K562 (cell line): Measurements from ENCODE around the gene CD68. TPM values are rescaled to one million over a fixed set of nuclear protein-coding genes. Genes with fewer than 3 reads are reported as not detected.
A peak's percentile ranks its signal among the peaks of the same experiment; 100 is the strongest.

Experiments
- CBFB ChIP-seq: sonication (generic); formaldehyde crosslinking; IDR thresholded peaks from 2 replicates; pipeline ENCODE4 v1.4.0; 2020; ENCODE audit warnings: mild to moderate bottlenecking, missing genetic modification reagents
- ETV1 ChIP-seq: fragments of 450-650 bp; conservative IDR thresholded peaks from 2 replicates; pipeline ENCODE4 v1.6.1; 2016; ENCODE audit warnings: missing genetic modification characterization, control low read depth, low read depth, missing compliant biosample characterization
- MTF1 ChIP-seq: fragments of 250-450 bp; sonication (Bioruptor Pico); IDR thresholded peaks from 2 replicates; pipeline ENCODE4 v1.9.0; 2021; ENCODE audit warnings: moderate library complexity, mild to moderate bottlenecking, inconsistent platforms, borderline replicate concordance
- NFE2 ChIP-seq: IDR thresholded peaks from 2 replicates; pipeline ENCODE4 v1.6.1; 2014; ENCODE audit warnings: antibody characterized with exemption, low read depth
- NR2C1 ChIP-seq, 2 experiments: fragments of 450-650 bp; IDR thresholded peaks; 2 replicates each; pipeline ENCODE4 v1.6.1; 2017; ENCODE audit warnings: mild to moderate bottlenecking in 2 of 2, antibody characterized with exemption in 1 of 2, inconsistent platforms in 1 of 2, missing compliant biosample characterization in 1 of 2, missing genetic modification characterization in 1 of 2
- PHF8 ChIP-seq: fragments of 200-600 bp; sonication (generic); IDR thresholded peaks from 2 replicates; pipeline ENCODE4 v1.6.1; 2012; ENCODE audit warnings: mixed run types, mild to moderate bottlenecking, inconsistent platforms, low read length, moderate library complexity, borderline replicate concordance
- PRMT5 ChIP-seq: sonication (generic); formaldehyde crosslinking; IDR thresholded peaks from 2 replicates; pipeline ENCODE4 v1.5.0; 2020; ENCODE audit warnings: missing genetic modification reagents
- RCOR1 ChIP-seq, 2 experiments: IDR thresholded peaks; 2 replicates each; pipeline ENCODE4 v1.6.1; 2012; ENCODE audit warnings: low read depth in 2 of 2, low read length in 2 of 2, borderline replicate concordance in 1 of 2, improper control_type of control experiment in 1 of 2
- SMARCA5 ChIP-seq: fragments of 450-650 bp; IDR thresholded peaks from 2 replicates; pipeline ENCODE4 v1.6.1; 2016
- TCF3 ChIP-seq: sonication (generic); formaldehyde crosslinking; IDR thresholded peaks from 2 replicates; pipeline ENCODE4 v1.4.0; 2020; ENCODE audit warnings: mild to moderate bottlenecking, missing genetic modification reagents
- TGIF2 ChIP-seq: sonication (generic); formaldehyde crosslinking; IDR thresholded peaks from 2 replicates; pipeline ENCODE4 v1.8.1; 2022; ENCODE audit warnings: mild to moderate bottlenecking, missing genetic modification reagents, moderate library complexity
- ZNF23 ChIP-seq: fragments of 250-450 bp; sonication (Bioruptor Pico); IDR thresholded peaks from 2 replicates; pipeline ENCODE4 v1.4.0; 2020; ENCODE audit warnings: mild to moderate bottlenecking
- ZNF764 ChIP-seq: fragments of 250-450 bp; sonication (Bioruptor Pico); IDR thresholded peaks from 2 replicates; pipeline ENCODE4 v1.4.0; 2020; ENCODE audit warnings: low read depth, mild to moderate bottlenecking, moderate library complexity
- ZZZ3 ChIP-seq: fragments of 450-650 bp; IDR thresholded peaks from 2 replicates; pipeline ENCODE4 v1.6.1; 2016; ENCODE audit warnings: antibody characterized with exemption, mild to moderate bottlenecking, moderate library complexity
- polyA plus RNA-seq, 8 experiments: library from polyadenylated mRNA; depleted of rRNA in 4 of 8; stranded (reverse) in 5 of 8; unstranded in 3 of 8; fragments of >200 nt; fragmentation: Nextera tagmentation in 2 of 8; fragmentation: Illumina TruSeq in 1 of 8; extraction: Ambion mirVana in 2 of 8; extraction: Trizol in 1 of 8; gene quantifications; 2 replicates each; pipeline versions ENCODE4 v1.2.1 to v1.2.3, GENCODE V29; 2011 to 2014; ENCODE audit warnings: inconsistent platforms in 1 of 8, missing spikeins in 1 of 8
- total RNA-seq, 7 experiments: library from RNA; depleted of rRNA in 6 of 7; stranded (reverse); fragments of >200 nt in 6 of 7; fragmentation: Illumina TruSeq in 2 of 7; extraction: Trizol in 2 of 7; gene quantifications; 2 replicates each; pipeline versions ENCODE4 v1.2.1 to v1.2.3, GENCODE V29; 2011 to 2021; ENCODE audit warnings: low replicate concordance in 1 of 7
- TF ChIP-seq, protein P1 (sequence below): fragments of 250-450 bp; sonication (Bioruptor Pico); IDR thresholded peaks from 2 replicates; pipeline ENCODE4 v1.8.0; 2021; ENCODE audit warnings: moderate library complexity, mild to moderate bottlenecking, inconsistent platforms
- TF ChIP-seq, protein P2 (sequence below): sonication (generic); formaldehyde crosslinking; IDR thresholded peaks from 2 replicates; pipeline ENCODE4 v1.4.0; 2020; ENCODE audit warnings: mild to moderate bottlenecking, missing genetic modification reagents
- TF ChIP-seq, protein P3 (sequence below): fragments of 250-450 bp; sonication (Bioruptor Pico); IDR thresholded peaks from 2 replicates; pipeline ENCODE4 v1.8.0; 2022; ENCODE audit warnings: inconsistent platforms, mild to moderate bottlenecking, moderate library complexity, borderline replicate concordance
- TF ChIP-seq, protein P4 (sequence below): fragments of 450-650 bp; formaldehyde crosslinking; IDR thresholded peaks from 2 replicates; pipeline ENCODE4 v1.4.0; 2022; ENCODE audit warnings: missing genetic modification characterization

The CD68 gene
- total and polyA plus RNA-seq, 9 of the 15 experiments (the other 6 are each of a cell fraction or from before 2014, with no cell fraction given) = 28.2 to 89.8 (median 37.7) TPM

DNA sequence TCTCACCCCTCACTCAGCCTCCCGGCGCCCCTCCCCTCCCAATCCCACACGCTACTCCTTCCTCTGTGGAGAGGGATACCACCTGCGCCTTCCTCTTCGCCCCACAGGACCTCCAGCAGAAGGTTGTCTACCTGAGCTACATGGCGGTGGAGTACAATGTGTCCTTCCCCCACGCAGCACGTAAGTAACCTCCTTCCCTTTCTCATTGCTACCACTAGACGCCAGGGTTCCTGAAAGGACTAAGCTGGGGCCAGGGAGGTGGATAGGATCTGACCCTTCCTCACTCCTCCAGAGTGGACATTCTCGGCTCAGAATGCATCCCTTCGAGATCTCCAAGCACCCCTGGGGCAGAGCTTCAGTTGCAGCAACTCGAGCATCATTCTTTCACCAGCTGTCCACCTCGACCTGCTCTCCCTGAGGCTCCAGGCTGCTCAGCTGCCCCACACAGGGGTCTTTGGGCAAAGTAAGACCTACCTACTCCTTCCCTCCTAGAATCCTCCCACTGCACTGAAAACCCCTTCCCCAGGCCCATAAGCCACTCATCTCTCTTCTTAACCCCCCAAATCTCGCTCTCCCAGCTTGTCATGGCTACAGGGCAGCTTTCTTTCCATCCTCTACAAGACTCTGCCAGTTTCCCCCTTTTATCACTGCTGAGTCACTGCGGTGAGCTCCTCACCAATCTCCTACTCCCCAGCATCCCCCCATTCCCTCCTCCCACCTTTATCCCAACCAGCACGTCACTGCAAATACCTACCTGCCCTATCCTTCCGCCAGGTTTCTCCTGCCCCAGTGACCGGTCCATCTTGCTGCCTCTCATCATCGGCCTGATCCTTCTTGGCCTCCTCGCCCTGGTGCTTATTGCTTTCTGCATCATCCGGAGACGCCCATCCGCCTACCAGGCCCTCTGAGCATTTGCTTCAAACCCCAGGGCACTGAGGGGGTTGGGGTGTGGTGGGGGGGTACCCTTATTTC lies 1.5 kb downstream of the CD68 start (continued):
- TF ChIP-seq CBFB (CRISPR knock-in tag) (no peak), ZNF23 (CRISPR knock-in tag) (no peak), NR2C1 (IDR thresholded peaks at IDR 0.05) (no peak), NR2C1 (tag; IDR thresholded peaks at IDR 0.05) (no peak), PHF8 (no peak), ZNF764 (CRISPR knock-in tag) (no peak), SMARCA5 (no peak), PRMT5 (no peak), MTF1 (no peak), TCF3 (CRISPR knock-in tag) (peak; percentile 50; the same call in 1 of the 2 replicates), ETV1 (no peak), RCOR1 (IDR thresholded peaks at IDR 0.05; ENCODE audit: borderline replicate concordance in 1 of 2, low read depth in 2 of 2, low read length in 2 of 2) (peak in 1 of 2 experiments; percentile 64; a peak in 2 of 4 replicates), ZZZ3 (no peak), TGIF2 (CRISPR knock-in tag) (no peak), NFE2 (peak; percentile 93)
- TF ChIP-seq, protein P1, sequence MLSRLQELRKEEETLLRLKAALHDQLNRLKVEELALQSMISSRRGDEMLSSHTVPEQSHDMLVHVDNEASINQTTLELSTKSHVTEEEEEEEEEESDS = no peak
- TF ChIP-seq, protein P2, sequence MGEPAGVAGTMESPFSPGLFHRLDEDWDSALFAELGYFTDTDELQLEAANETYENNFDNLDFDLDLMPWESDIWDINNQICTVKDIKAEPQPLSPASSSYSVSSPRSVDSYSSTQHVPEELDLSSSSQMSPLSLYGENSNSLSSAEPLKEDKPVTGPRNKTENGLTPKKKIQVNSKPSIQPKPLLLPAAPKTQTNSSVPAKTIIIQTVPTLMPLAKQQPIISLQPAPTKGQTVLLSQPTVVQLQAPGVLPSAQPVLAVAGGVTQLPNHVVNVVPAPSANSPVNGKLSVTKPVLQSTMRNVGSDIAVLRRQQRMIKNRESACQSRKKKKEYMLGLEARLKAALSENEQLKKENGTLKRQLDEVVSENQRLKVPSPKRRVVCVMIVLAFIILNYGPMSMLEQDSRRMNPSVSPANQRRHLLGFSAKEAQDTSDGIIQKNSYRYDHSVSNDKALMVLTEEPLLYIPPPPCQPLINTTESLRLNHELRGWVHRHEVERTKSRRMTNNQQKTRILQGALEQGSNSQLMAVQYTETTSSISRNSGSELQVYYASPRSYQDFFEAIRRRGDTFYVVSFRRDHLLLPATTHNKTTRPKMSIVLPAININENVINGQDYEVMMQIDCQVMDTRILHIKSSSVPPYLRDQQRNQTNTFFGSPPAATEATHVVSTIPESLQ (CRISPR knock-in tag) = no peak
- TF ChIP-seq, protein P3, sequence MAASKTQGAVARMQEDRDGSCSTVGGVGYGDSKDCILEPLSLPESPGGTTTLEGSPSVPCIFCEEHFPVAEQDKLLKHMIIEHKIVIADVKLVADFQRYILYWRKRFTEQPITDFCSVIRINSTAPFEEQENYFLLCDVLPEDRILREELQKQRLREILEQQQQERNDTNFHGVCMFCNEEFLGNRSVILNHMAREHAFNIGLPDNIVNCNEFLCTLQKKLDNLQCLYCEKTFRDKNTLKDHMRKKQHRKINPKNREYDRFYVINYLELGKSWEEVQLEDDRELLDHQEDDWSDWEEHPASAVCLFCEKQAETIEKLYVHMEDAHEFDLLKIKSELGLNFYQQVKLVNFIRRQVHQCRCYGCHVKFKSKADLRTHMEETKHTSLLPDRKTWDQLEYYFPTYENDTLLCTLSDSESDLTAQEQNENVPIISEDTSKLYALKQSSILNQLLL (CRISPR knock-in tag) = no peak
- TF ChIP-seq, protein P4, sequence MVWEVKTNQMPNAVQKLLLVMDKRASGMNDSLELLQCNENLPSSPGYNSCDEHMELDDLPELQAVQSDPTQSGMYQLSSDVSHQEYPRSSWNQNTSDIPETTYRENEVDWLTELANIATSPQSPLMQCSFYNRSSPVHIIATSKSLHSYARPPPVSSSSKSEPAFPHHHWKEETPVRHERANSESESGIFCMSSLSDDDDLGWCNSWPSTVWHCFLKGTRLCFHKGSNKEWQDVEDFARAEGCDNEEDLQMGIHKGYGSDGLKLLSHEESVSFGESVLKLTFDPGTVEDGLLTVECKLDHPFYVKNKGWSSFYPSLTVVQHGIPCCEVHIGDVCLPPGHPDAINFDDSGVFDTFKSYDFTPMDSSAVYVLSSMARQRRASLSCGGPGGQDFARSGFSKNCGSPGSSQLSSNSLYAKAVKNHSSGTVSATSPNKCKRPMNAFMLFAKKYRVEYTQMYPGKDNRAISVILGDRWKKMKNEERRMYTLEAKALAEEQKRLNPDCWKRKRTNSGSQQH (CRISPR knock-in tag) = no peak
